Measurements from ENCODE around the gene PTPRN2.

PTPRN2 gene

GRCh38 chr7:158609313-158609974 is 21.8 kb upstream of the PTPRN2 start:
- no peak for DNase-seq (ENCODE audit: insufficient read length, low spot score)
- no peak for FAIRE-seq
- TF ChIP-seq CTCF (IDR thresholded peaks at IDR 0.05; ENCODE audit: insufficient read depth, missing control alignments) = no peak

- no peak for TF ChIP-seq CTCF (IDR thresholded peaks at IDR 0.05; ENCODE audit: insufficient read depth, missing control alignments)
Measured at GRCh38 chr7:158607563-158607962, 19.9 kb upstream of the PTPRN2 start.

GRCh38 chr7:158606671-158607424 is 19.2 kb upstream of the PTPRN2 start:
- no peak for FAIRE-seq
- no peak for TF ChIP-seq CTCF (IDR thresholded peaks at IDR 0.05; ENCODE audit: insufficient read depth, missing control alignments)
- DNase-seq (ENCODE audit: insufficient read length, low spot score) = no peak

More at GRCh38 chr7:158607563-158607962, 19.9 kb upstream of the PTPRN2 start:
- no peak for FAIRE-seq
- DNase-seq (ENCODE audit: insufficient read length, low spot score) = no peak

- FAIRE-seq (no peak), DNase-seq (ENCODE audit: insufficient read length, low spot score) (no peak)
- no peak for TF ChIP-seq CTCF (IDR thresholded peaks at IDR 0.05; ENCODE audit: insufficient read depth, missing control alignments)
Measured at GRCh38 chr7:158606129-158606528, 18.5 kb upstream of the PTPRN2 start.

GRCh38 chr7:158603773-158604755 is 16.4 kb upstream of the PTPRN2 start:
- no peak for TF ChIP-seq CTCF (IDR thresholded peaks at IDR 0.05; ENCODE audit: insufficient read depth, missing control alignments)
- FAIRE-seq = no peak
- no peak for DNase-seq (ENCODE audit: insufficient read length, low spot score)

- no peak for DNase-seq (ENCODE audit: insufficient read length, low spot score)
- no peak for TF ChIP-seq CTCF (IDR thresholded peaks at IDR 0.05; ENCODE audit: insufficient read depth, missing control alignments)
- FAIRE-seq = no peak
Measured at GRCh38 chr7:158602905-158603772, 15.5 kb upstream of the PTPRN2 start.
